Colonic mucosa (tissue), 4 donors: Measurements from ENCODE around the gene CEP19. TPM values are rescaled to one million over a fixed set of nuclear protein-coding genes. Genes with fewer than 3 reads are reported as not detected.

Experiments
- DNase-seq: peaks from one replicate; pipeline ENCODE4 v3.0.0-alpha.2; 2020
- H3K27ac ChIP-seq: fragments of 200-600 bp; one replicate; pipeline ENCODE4 v1.8.0; 2021
- H3K27me3 ChIP-seq: fragments of 200-600 bp; one replicate; pipeline ENCODE4 v1.8.0; 2021
- H3K36me3 ChIP-seq: fragments of 200-600 bp; one replicate; pipeline ENCODE4 v1.8.0; 2021
- H3K4me1 ChIP-seq: fragments of 200-600 bp; one replicate; pipeline ENCODE4 v1.8.0; 2021; ENCODE audit warnings: mild to moderate bottlenecking
- H3K4me3 ChIP-seq: fragments of 200-600 bp; one replicate; pipeline ENCODE4 v1.8.0; 2021
- H3K9ac ChIP-seq, 2 donors: one replicate each; pipeline ENCODE4 v1.7.0; 2013; ENCODE audit warnings: control low read depth in 2 of 2, low read depth in 2 of 2, low read length in 2 of 2
- H3K9me3 ChIP-seq: fragments of 200-600 bp; one replicate; pipeline ENCODE4 v1.8.0; 2021
- intact Hi-C: fragments of 100-400 bp; cut with DNase I; formaldehyde crosslinking; loops from one replicate; pipeline ENCODE4 v1.14.1; 2022
- total RNA-seq, 2 donors: library from RNA; stranded (reverse); fragmentation: NEBNext Ultra II Directional in 1 of 2; extraction: Animal tissue kit (Norgen Biotek cat#: 25700) in 1 of 2; gene quantifications; one replicate each; pipeline ENCODE4 v1.2.1, GENCODE V29; 2021
- TF ChIP-seq, protein P1 (sequence below): fragments of 200-600 bp; IDR thresholded peaks from one replicate; pipeline ENCODE4 v1.8.0; 2022; ENCODE audit warnings: antibody characterized with exemption, mild to moderate bottlenecking
- donor health status: healthy.
- donor health status: DM: no; HTN: no; CAD: no.
- donor health status: DM: no; HTN: no; CAD: no.

The CEP19 gene
- total RNA-seq, 2 donors from 2014 or later: 0.56 to 0.89 TPM

GRCh38 chr3:196670339-196670738 is 41.7 kb downstream of the CEP19 start:
- Histone ChIP-seq H3K9me3 (no peaks in the 10 kb centered on the region), H3K4me3 (no peak overlapping the region), H3K4me1 (no peaks in the 10 kb centered on the region), H3K27ac (no peak overlapping the region), H3K27me3 (no peaks in the 10 kb centered on the region), H3K36me3 (no peaks in the 10 kb centered on the region), H3K9ac (no peak overlapping the region)
- TF ChIP-seq, protein P1, sequence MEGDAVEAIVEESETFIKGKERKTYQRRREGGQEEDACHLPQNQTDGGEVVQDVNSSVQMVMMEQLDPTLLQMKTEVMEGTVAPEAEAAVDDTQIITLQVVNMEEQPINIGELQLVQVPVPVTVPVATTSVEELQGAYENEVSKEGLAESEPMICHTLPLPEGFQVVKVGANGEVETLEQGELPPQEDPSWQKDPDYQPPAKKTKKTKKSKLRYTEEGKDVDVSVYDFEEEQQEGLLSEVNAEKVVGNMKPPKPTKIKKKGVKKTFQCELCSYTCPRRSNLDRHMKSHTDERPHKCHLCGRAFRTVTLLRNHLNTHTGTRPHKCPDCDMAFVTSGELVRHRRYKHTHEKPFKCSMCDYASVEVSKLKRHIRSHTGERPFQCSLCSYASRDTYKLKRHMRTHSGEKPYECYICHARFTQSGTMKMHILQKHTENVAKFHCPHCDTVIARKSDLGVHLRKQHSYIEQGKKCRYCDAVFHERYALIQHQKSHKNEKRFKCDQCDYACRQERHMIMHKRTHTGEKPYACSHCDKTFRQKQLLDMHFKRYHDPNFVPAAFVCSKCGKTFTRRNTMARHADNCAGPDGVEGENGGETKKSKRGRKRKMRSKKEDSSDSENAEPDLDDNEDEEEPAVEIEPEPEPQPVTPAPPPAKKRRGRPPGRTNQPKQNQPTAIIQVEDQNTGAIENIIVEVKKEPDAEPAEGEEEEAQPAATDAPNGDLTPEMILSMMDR: no peak
- intact Hi-C loops: no loop called here
- DNase-seq: no peak

DNA sequence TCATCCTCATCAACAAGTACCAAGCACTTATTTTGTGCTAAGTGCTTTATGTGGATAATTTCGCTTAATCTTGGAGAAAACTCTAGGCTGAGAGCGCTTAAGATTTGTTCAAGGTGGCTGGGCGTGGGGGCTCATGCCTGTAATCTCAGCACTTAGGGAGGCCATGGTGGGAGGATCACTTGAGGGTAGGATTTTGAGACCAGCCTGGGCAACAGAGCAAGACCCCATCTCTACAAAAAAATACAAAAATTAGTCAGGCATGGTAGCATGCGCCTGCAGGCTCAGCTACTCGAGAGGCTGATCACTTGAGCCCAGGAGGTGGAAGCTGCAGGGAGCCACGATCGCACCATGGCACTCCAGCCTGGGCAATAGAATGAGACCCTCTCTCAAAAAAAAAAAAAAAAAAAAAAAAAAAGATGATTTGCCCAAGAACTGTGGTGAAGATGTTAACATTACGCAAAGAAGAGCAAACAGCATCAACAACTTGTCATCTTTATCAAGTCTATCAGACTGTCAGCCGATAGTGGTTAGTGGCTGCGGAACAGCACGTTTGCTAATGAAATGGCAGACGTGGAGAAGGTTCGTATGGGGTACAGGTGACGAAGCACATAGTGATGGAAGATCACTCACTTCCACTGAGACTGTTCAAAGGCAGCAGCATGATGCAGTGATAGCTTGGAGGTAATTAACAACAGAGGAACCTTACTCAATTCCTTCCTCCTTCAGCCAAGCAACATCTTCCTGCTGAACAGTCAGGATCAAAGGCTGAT is 44.8 kb downstream of the CEP19 start:
- H3K9me3 ChIP-seq: no peaks in the 10 kb centered on the region
- no peaks in the 10 kb centered on the region for H3K36me3 ChIP-seq
- no peaks in the 10 kb centered on the region for H3K4me1 ChIP-seq
- intact Hi-C loops: no loop called here
- no peak overlapping the region for H3K4me3 ChIP-seq
- DNase-seq: no peak
- H3K9ac ChIP-seq: no peak overlapping the region
- no peak overlapping the region for H3K27ac ChIP-seq
- H3K27me3 ChIP-seq: no peaks in the 10 kb centered on the region
- TF ChIP-seq, protein P1: no peak

GRCh38 chr3:196666001-196666867 is 45.8 kb downstream of the CEP19 start:
- H3K27me3 ChIP-seq: no peaks in the 10 kb centered on the region
- peak overlapping the region in 1 of 2 donors; percentile 12 for H3K9ac ChIP-seq
- DNase-seq: no peak
- intact Hi-C loops: no loop called here
- no peaks in the 10 kb centered on the region for H3K9me3 ChIP-seq
- H3K4me3 ChIP-seq: no peak overlapping the region
- no peaks in the 10 kb centered on the region for H3K4me1 ChIP-seq
- H3K27ac ChIP-seq: no peak overlapping the region
- no peaks in the 10 kb centered on the region for H3K36me3 ChIP-seq
- TF ChIP-seq, protein P1: no peak

- intact Hi-C loops: no loop called here
- Histone ChIP-seq H3K4me3 (no peak overlapping the region), H3K27ac (no peak overlapping the region), H3K36me3 (no peaks in the 10 kb centered on the region), H3K4me1 (no peaks in the 10 kb centered on the region), H3K27me3 (no peaks in the 10 kb centered on the region), H3K9ac (no peak overlapping the region), H3K9me3 (no peaks in the 10 kb centered on the region)
- TF ChIP-seq, protein P1: no peak
- no peak for DNase-seq
These were observed 49.1 kb downstream of the CEP19 start for GRCh38 chr3:196662711-196663571.

GRCh38 chr3:196662033-196662432 is 50.0 kb downstream of the CEP19 start:
- H3K36me3 ChIP-seq: no peaks in the 10 kb centered on the region
- H3K27me3 ChIP-seq: no peaks in the 10 kb centered on the region
- TF ChIP-seq, protein P1: no peak
- intact Hi-C loops: no loop called here
- no peak overlapping the region for H3K9ac ChIP-seq
- no peaks in the 10 kb centered on the region for H3K4me1 ChIP-seq
- H3K4me3 ChIP-seq: no peak overlapping the region
- DNase-seq: no peak
- H3K27ac ChIP-seq: no peak overlapping the region
- H3K9me3 ChIP-seq: no peaks in the 10 kb centered on the region
